Keratinocyte (primary cell): ENCODE measurements around the gene FABP3. TPM values are rescaled to one million over a fixed set of nuclear protein-coding genes. Genes with fewer than 3 reads are reported as not detected.

ENCODE experiments used
- DNase-seq: peaks from one replicate; pipeline ENCODE4 v3.0.0-alpha.2; 2011; ENCODE audit warnings: low read depth, missing footprints, low spot score
- FAIRE-seq: peaks from 2 replicates; lab custom pipeline; 2011; peaks lifted over from hg19 to GRCh38; lab: Jason Lieb, UNC
- H2AFZ ChIP-seq: 2 replicates; pipeline ENCODE4 v1.6.0; 2012; ENCODE audit warnings: low read length, control low read depth, inconsistent platforms; ENCODE audit not compliant: control insufficient read depth
- H3K27ac ChIP-seq: 2 replicates; pipeline ENCODE4 v1.5.1; 2011; ENCODE audit warnings: low read length; ENCODE audit not compliant: control insufficient read depth, insufficient read depth
- H3K27me3 ChIP-seq: 3 replicates; pipeline ENCODE4 v1.6.0; 2011; ENCODE audit warnings: low read length; ENCODE audit not compliant: control insufficient read depth, insufficient read depth; ENCODE audit errors: extremely low read depth
- H3K36me3 ChIP-seq, 2 experiments: 2 replicates in 1 of 2; 3 replicates in 1 of 2; pipeline ENCODE4 v1.5.1; 2011; ENCODE audit warnings: low read length in 2 of 2, mild to moderate bottlenecking in 1 of 2; ENCODE audit not compliant: control insufficient read depth in 2 of 2, insufficient read depth in 2 of 2; ENCODE audit errors: extremely low read depth in 1 of 2
- H3K4me1 ChIP-seq: 3 replicates; pipeline ENCODE4 v1.5.1; 2011; ENCODE audit warnings: low read length; ENCODE audit not compliant: control insufficient read depth, insufficient read depth; ENCODE audit errors: extremely low read depth
- H3K4me2 ChIP-seq: 3 replicates; pipeline ENCODE4 v1.6.0; 2011; ENCODE audit warnings: low read depth, low read length; ENCODE audit not compliant: control insufficient read depth, insufficient read depth; ENCODE audit errors: extremely low read depth
- H3K4me3 ChIP-seq, 3 experiments: fragments of 200-600 bp in 1 of 3; sonication (generic) in 1 of 3; 2 replicates in 2 of 3; 3 replicates in 1 of 3; pipeline ENCODE4 v1.5.1; 2011 to 2016; ENCODE audit warnings: low read length in 3 of 3, mild to moderate bottlenecking in 3 of 3, control low read depth in 2 of 3, inconsistent platforms in 1 of 3, low read depth in 1 of 3, mixed read lengths in 1 of 3, mixed run types in 1 of 3, moderate library complexity in 1 of 3; ENCODE audit not compliant: control insufficient read depth in 2 of 3, insufficient read depth in 2 of 3; ENCODE audit errors: extremely low read depth in 1 of 3
- H3K79me2 ChIP-seq: 2 replicates; pipeline ENCODE4 v1.6.0; 2012; ENCODE audit warnings: low read length; ENCODE audit not compliant: control insufficient read depth, insufficient read depth
- H3K9ac ChIP-seq: 3 replicates; pipeline ENCODE4 v1.6.0; 2011; ENCODE audit warnings: low read length; ENCODE audit not compliant: control insufficient read depth, insufficient read depth; ENCODE audit errors: extremely low read depth
- H3K9me1 ChIP-seq: 3 replicates; pipeline ENCODE4 v1.6.0; 2011; ENCODE audit warnings: low read length; ENCODE audit not compliant: control insufficient read depth, insufficient read depth; ENCODE audit errors: extremely low read depth
- H3K9me3 ChIP-seq: 2 replicates; pipeline ENCODE4 v1.5.1; 2012; ENCODE audit warnings: low read depth, low read length; ENCODE audit not compliant: control insufficient read depth
- H4K20me1 ChIP-seq: 3 replicates; pipeline ENCODE4 v1.6.0; 2011; ENCODE audit warnings: low read length; ENCODE audit not compliant: control insufficient read depth, insufficient read depth; ENCODE audit errors: extremely low read depth
- CTCF ChIP-seq, 3 experiments: IDR thresholded peaks in 1 of 3; conservative IDR thresholded peaks in 1 of 3; optimal IDR thresholded peaks in 1 of 3; 2 replicates in 2 of 3; 3 replicates in 1 of 3; pipeline versions ENCODE3 to v1.5.1; 2011; ENCODE audit warnings: low read length in 3 of 3, mild to moderate bottlenecking in 3 of 3, moderate library complexity in 2 of 3, control low read depth in 1 of 3, inconsistent platforms in 1 of 3; ENCODE audit not compliant: insufficient read depth in 2 of 3; ENCODE audit errors: extremely low read depth in 1 of 3
- EZH2 ChIP-seq: IDR thresholded peaks from one replicate; pipeline ENCODE4 v1.6.1; 2012; ENCODE audit warnings: inconsistent platforms, mild to moderate bottlenecking, low read length, moderate library complexity
- dilution Hi-C: fragments of 300-500 bp; cut with MboI; formaldehyde crosslinking; loops from one replicate; pipeline ENCODE4 v1.7.0; 2020; ENCODE audit warnings: low sequenced_read_pairs; ENCODE audit not compliant: extremely low pct_ligation_motif_present
- polyA plus RNA-seq, 5 experiments: library from polyadenylated mRNA; depleted of rRNA in 3 of 5; stranded (reverse) in 3 of 5; stranded (forward) in 1 of 5; unstranded in 1 of 5; fragments of >200 nt; gene quantifications; 1 replicate in 1 of 5; 2 replicates in 3 of 5; 3 replicates in 1 of 5; pipeline versions ENCODE4 v1.2.1 to v1.2.3, GENCODE V29; 2011 to 2012; ENCODE audit warnings: missing spikeins in 2 of 5, low read depth in 1 of 5, low replicate concordance in 1 of 5

Gene FABP3
- polyA plus RNA-seq, 1 donor (not counting 4 experiments of a cell fraction or from before 2014, with no cell fraction given), result 0.59 TPM

DNA sequence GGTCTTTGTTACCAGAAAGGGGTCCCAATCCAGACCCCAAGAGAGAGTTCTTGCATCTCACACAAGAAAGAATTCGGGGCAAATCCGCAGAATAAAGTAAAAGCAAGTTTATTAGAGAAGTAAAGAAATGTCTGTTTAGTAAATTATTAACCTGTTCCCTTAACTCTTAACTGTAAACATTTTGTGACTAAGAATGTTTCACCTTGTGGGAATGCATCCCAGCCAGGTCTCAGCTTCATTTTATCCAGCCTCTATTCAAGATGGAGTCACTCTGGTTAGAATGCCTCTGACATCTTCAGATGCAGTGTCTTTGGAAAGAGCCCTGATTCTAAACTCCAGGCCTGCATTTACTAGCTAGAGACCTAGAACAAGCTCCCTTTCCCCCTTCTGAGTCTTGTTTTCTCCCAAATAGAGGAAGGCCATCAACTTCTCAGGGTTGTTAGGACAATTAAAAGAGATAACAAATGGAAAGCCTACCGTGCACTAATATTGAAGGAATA lies 4.5 kb upstream of the FABP3 start:
- Histone ChIP-seq H3K9ac (no peak overlapping the region), H3K27ac (no peak overlapping the region), H3K27me3 (no peaks in the 10 kb centered on the region), H3K9me1 (no peaks in the 10 kb centered on the region), H3K36me3 (no peaks in the 10 kb centered on the region), H3K4me1 (peaks cover 19% of the 10 kb centered on the region), H3K9me3 (no peaks in the 10 kb centered on the region), H4K20me1 (no peaks in the 10 kb centered on the region), H3K79me2 (no peaks in the 10 kb centered on the region), H2AFZ (no peak overlapping the region), H3K4me2 (no peak overlapping the region), H3K4me3 (no peak overlapping the region)
- dilution Hi-C loops, result no loop called here
- TF ChIP-seq EZH2, result no peak
- TF ChIP-seq CTCF (optimal IDR thresholded peaks at IDR 0.05 in 1 of 3, IDR thresholded peaks at IDR 0.05 in 1 of 3, conservative IDR thresholded peaks at IDR 0.05 in 1 of 3; ENCODE audit: extremely low read depth in 1 of 3, insufficient read depth in 2 of 3, low read length in 3 of 3), result no peak
- FAIRE-seq, result no peak
- DNase-seq, result no peak

DNA sequence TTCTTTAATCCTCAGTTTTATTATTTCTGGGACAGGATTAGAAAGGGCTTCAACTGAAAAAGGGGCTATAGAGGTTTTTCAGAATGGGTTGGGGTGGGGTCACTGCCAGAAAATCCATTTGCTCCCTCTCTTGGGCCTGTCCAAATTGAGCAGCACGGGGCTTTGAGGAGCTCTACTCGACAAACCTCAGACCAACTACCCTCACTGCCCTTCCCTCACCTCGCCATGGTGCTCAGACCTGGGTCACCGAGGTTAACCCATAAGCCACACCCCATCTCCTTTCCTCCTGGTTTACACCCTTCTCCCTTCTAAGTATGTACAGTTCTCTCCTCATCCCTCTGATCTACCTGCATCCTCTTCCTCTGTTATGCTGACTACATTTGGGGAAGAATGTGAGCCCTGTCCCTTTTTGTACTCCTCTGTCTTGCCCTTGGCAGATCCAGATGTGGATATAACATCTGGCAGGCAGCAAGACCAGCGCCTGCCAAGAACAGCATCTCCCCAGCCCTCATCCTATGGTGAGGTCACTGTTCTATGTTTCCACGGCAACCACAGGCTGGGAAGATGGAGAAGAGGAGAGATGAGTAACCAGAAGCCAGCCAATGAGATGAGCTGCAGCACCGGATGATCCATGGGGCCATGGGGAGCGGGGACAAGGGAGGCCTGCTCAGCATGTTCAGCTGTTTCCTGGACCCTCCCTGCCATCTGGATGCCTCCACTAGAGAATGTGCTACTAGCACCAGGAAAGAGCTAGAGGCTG lies 3.7 kb upstream of the FABP3 start:
- no peak overlapping the region for H3K27ac ChIP-seq
- H3K27me3 ChIP-seq, result no peaks in the 10 kb centered on the region
- no peak overlapping the region for H3K4me2 ChIP-seq
- dilution Hi-C loops, result no loop called here
- DNase-seq, result peak; percentile 78
- no peaks in the 10 kb centered on the region for H4K20me1 ChIP-seq
- no peaks in the 10 kb centered on the region for H3K9me3 ChIP-seq
- H3K79me2 ChIP-seq, result no peaks in the 10 kb centered on the region
- no peaks in the 10 kb centered on the region for H3K9me1 ChIP-seq
- H3K4me1 ChIP-seq, result peaks cover 19% of the 10 kb centered on the region
- H3K36me3 ChIP-seq, result no peaks in the 10 kb centered on the region
- TF ChIP-seq EZH2, result no peak
- H2AFZ ChIP-seq, result no peak overlapping the region
- H3K4me3 ChIP-seq, result no peak overlapping the region
- peak; percentile 52 for FAIRE-seq
- H3K9ac ChIP-seq, result no peak overlapping the region
